NB4 (cell line): ENCODE data around the gene EPS8L1.
A peak's percentile ranks its signal among the peaks of the same experiment; 100 is the strongest.
"Not testable (repeated sequence)": the region's sequence is repeated elsewhere in the genome, so short reads cannot be mapped to it uniquely, and the experiment has no call there.

ENCODE experiments used
- DNase-seq: peaks from one replicate; pipeline ENCODE4 v3.0.0; 2010; ENCODE audit warnings: low read depth
- H3K4me3 ChIP-seq: one replicate; pipeline ENCODE4 v1.5.1; 2011; ENCODE audit warnings: mild to moderate bottlenecking, low read depth, low read length, moderate library complexity
- CTCF ChIP-seq: IDR thresholded peaks from one replicate; pipeline ENCODE4 v1.5.1; 2012; ENCODE audit warnings: low read depth, low read length
- MAX ChIP-seq: IDR thresholded peaks from 2 replicates; pipeline ENCODE4 v1.6.1; 2011; ENCODE audit warnings: low read depth, low read length
- MYC ChIP-seq: IDR thresholded peaks from 2 replicates; pipeline ENCODE4 v1.6.1; 2011; ENCODE audit warnings: low read depth, low read length
- POLR2A ChIP-seq: IDR thresholded peaks from 2 replicates; pipeline ENCODE4 v1.6.1; 2011; ENCODE audit warnings: mild to moderate bottlenecking; ENCODE audit not compliant: insufficient read length; ENCODE audit errors: extremely low read depth

Gene EPS8L1

GRCh38 chr19:55062735-55063491 lies 12.8 kb upstream of the EPS8L1 start, which contains the start of gene RDH13:
TSS of gene RDH13 (minus strand) at chr19:55063148. CDS start at chr19:55063032, 116 bp downstream.
- TF ChIP-seq CTCF (no peak), MAX (peak; percentile 26; the same call in 1 of the 2 replicates), MYC (peak; percentile 30; the same call in 1 of the 2 replicates), POLR2A (peak; percentile 70)
- DNase-seq = peak; percentile 91

GRCh38 chr19:55063492-55063843 lies 12.2 kb upstream of the EPS8L1 start:
- DNase-seq = no peak
- peak overlapping the region; percentile 40 for H3K4me3 ChIP-seq

More at GRCh38 chr19:55062735-55063491, 12.8 kb upstream of the EPS8L1 start, which contains the start of gene RDH13:
- H3K4me3 ChIP-seq = peak within 1 kb of the TSS; percentile 68

GRCh38 chr19:55065516-55065915 lies 10.2 kb upstream of the EPS8L1 start:
- not testable (repeated sequence) for H3K4me3 ChIP-seq, DNase-seq

More at GRCh38 chr19:55063492-55063843, 12.2 kb upstream of the EPS8L1 start:
- no peak for TF ChIP-seq CTCF
- TF ChIP-seq POLR2A = no peak
- TF ChIP-seq MYC = no peak
- no peak for TF ChIP-seq MAX

- DNase-seq = no peak
- H3K4me3 ChIP-seq = no peak overlapping the region
- no peak for TF ChIP-seq MAX
- TF ChIP-seq CTCF = no peak
- TF ChIP-seq MYC = no peak
- TF ChIP-seq POLR2A = no peak
Observed at GRCh38 chr19:55066107-55066709, 9.5 kb upstream of the EPS8L1 start.

- no peak overlapping the region for H3K4me3 ChIP-seq
- TF ChIP-seq CTCF (no peak), POLR2A (no peak), MYC (no peak), MAX (no peak)
- DNase-seq = no peak
Observed at GRCh38 chr19:55067869-55068268, 7.8 kb upstream of the EPS8L1 start.

- DNase-seq = peak; percentile 17
- no peak for TF ChIP-seq CTCF
- no peak for TF ChIP-seq POLR2A
- no peak for TF ChIP-seq MAX
- TF ChIP-seq MYC = no peak
- no peak overlapping the region for H3K4me3 ChIP-seq
Observed at GRCh38 chr19:55068950-55069864, 6.5 kb upstream of the EPS8L1 start.
